ENCODE data around the gene EMP2. TPM values are rescaled to one million over a fixed set of nuclear protein-coding genes. Genes with fewer than 3 reads are reported as not detected.

Gene EMP2
- total and polyA plus RNA-seq, 3 donors from 2014 or later, result 9.3 to 18.4 (median 13.1) TPM

GRCh38 chr16:10610499-10611184 is 30.2 kb upstream of the EMP2 start:
- Histone ChIP-seq H3K27ac (no peak overlapping the region), H3K4me3 (no peak overlapping the region), H3K27me3 (no peaks in the 10 kb centered on the region), H3K4me1 (no peaks in the 10 kb centered on the region), H3K9me3 (no peaks in the 10 kb centered on the region), H3K36me3 (ENCODE audit: low read depth, missing control alignments) (no peaks in the 10 kb centered on the region)
- TF ChIP-seq CTCF (IDR thresholded peaks at IDR 0.05), result no peak
- TF ChIP-seq POLR2A (IDR thresholded peaks at IDR 0.05), result no peak
- intact Hi-C loops (cut with DNase I; ENCODE audit: low total_unique reads), result no loop called here
- DNase-seq, result no peak
- WGBS, 2 donors, result 90 to 91% methylated on average over 13 of the region's 13 CpGs

- 68 to 76% methylated on average over 7 of the region's 7 CpGs for WGBS, 2 donors
- H3K27ac ChIP-seq, result no peak overlapping the region
- H3K4me3 ChIP-seq, result no peak overlapping the region
- no peaks in the 10 kb centered on the region for H3K27me3 ChIP-seq
- DNase-seq, result no peak
- H3K4me1 ChIP-seq, result no peaks in the 10 kb centered on the region
- no peaks in the 10 kb centered on the region for H3K36me3 ChIP-seq (ENCODE audit: low read depth, missing control alignments)
- intact Hi-C loops (cut with DNase I; ENCODE audit: low total_unique reads), result no loop called here
- no peak for TF ChIP-seq POLR2A (IDR thresholded peaks at IDR 0.05)
- no peak for TF ChIP-seq CTCF (IDR thresholded peaks at IDR 0.05)
- no peaks in the 10 kb centered on the region for H3K9me3 ChIP-seq
Measured at GRCh38 chr16:10609402-10609774, 29.0 kb upstream of the EMP2 start.

GRCh38 chr16:10608687-10609401 is 28.4 kb upstream of the EMP2 start:
- Histone ChIP-seq H3K9me3 (no peaks in the 10 kb centered on the region), H3K27me3 (no peaks in the 10 kb centered on the region), H3K27ac (no peak overlapping the region), H3K36me3 (ENCODE audit: low read depth, missing control alignments) (no peaks in the 10 kb centered on the region), H3K4me3 (no peak overlapping the region), H3K4me1 (no peaks in the 10 kb centered on the region)
- WGBS, 2 donors, result 67 to 71% methylated on average over 11 of the region's 11 CpGs
- TF ChIP-seq CTCF (IDR thresholded peaks at IDR 0.05) (no peak), POLR2A (IDR thresholded peaks at IDR 0.05) (no peak)
- intact Hi-C loops (cut with DNase I; ENCODE audit: low total_unique reads), result no loop called here
- no peak for DNase-seq

GRCh38 chr16:10607157-10607556 is 26.8 kb upstream of the EMP2 start:
- Histone ChIP-seq H3K4me1 (no peaks in the 10 kb centered on the region), H3K36me3 (ENCODE audit: low read depth, missing control alignments) (no peaks in the 10 kb centered on the region), H3K4me3 (no peak overlapping the region), H3K27ac (no peak overlapping the region), H3K9me3 (no peaks in the 10 kb centered on the region), H3K27me3 (no peaks in the 10 kb centered on the region)
- DNase-seq, result no peak
- TF ChIP-seq POLR2A (IDR thresholded peaks at IDR 0.05), result no peak
- no peak for TF ChIP-seq CTCF (IDR thresholded peaks at IDR 0.05)
- intact Hi-C loops (cut with DNase I; ENCODE audit: low total_unique reads), result no loop called here
- 71 to 88% methylated on average over 3 of the region's 3 CpGs for WGBS, 2 donors
